ENCODE measurements around the gene CD300A.

Gene CD300A

DNA sequence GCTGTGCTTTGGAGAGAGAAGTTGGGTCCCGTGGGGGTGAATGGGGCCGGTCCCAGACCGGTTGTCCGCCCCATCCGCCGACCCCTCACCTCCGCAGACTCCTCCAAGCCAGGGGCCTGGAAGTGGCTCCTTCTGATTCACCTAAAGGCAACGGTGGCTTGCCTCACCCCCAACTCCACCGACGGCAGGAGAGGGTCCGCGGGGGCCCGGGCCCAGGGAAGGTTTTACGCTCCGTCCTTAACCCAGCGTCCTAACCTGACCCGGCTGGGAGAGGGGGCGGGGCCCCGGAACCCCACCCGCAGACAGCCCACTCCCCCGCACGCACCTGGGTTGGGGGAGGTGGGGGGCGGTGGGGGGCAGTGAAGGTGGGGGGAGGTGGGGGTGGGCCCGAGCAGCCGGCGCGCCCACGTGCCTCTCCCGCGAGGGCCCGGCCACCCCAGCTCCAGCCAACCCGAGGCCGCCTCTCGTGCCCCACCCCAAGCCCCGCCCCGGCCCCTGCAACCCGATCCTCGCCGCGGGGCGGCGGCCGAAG is 12.7 kb upstream of the CD300A start:
- no peak overlapping the region for H3K27ac ChIP-seq (ENCODE audit: poor library complexity, severe bottlenecking)
- peaks cover 4% of the 10 kb centered on the region for H3K27me3 ChIP-seq (ENCODE audit: insufficient read depth, poor library complexity, severe bottlenecking)
- H3K36me3 ChIP-seq (ENCODE audit: low read depth), result no peaks in the 10 kb centered on the region
- H3K9me3 ChIP-seq (ENCODE audit: severe bottlenecking), result no peaks in the 10 kb centered on the region
- peak overlapping the region; percentile 25 for H3K4me3 ChIP-seq (ENCODE audit: severe bottlenecking)
- H3K4me1 ChIP-seq (ENCODE audit: insufficient read depth, poor library complexity, severe bottlenecking), result no peaks in the 10 kb centered on the region
- DNase-seq (ENCODE audit: low spot score) (no peak), ATAC-seq (ENCODE audit: low read depth) (peak; percentile 96)
- TF ChIP-seq, protein P1, sequence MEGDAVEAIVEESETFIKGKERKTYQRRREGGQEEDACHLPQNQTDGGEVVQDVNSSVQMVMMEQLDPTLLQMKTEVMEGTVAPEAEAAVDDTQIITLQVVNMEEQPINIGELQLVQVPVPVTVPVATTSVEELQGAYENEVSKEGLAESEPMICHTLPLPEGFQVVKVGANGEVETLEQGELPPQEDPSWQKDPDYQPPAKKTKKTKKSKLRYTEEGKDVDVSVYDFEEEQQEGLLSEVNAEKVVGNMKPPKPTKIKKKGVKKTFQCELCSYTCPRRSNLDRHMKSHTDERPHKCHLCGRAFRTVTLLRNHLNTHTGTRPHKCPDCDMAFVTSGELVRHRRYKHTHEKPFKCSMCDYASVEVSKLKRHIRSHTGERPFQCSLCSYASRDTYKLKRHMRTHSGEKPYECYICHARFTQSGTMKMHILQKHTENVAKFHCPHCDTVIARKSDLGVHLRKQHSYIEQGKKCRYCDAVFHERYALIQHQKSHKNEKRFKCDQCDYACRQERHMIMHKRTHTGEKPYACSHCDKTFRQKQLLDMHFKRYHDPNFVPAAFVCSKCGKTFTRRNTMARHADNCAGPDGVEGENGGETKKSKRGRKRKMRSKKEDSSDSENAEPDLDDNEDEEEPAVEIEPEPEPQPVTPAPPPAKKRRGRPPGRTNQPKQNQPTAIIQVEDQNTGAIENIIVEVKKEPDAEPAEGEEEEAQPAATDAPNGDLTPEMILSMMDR (IDR thresholded peaks at IDR 0.05; ENCODE audit: poor library complexity, severe bottlenecking), result no peak

DNA sequence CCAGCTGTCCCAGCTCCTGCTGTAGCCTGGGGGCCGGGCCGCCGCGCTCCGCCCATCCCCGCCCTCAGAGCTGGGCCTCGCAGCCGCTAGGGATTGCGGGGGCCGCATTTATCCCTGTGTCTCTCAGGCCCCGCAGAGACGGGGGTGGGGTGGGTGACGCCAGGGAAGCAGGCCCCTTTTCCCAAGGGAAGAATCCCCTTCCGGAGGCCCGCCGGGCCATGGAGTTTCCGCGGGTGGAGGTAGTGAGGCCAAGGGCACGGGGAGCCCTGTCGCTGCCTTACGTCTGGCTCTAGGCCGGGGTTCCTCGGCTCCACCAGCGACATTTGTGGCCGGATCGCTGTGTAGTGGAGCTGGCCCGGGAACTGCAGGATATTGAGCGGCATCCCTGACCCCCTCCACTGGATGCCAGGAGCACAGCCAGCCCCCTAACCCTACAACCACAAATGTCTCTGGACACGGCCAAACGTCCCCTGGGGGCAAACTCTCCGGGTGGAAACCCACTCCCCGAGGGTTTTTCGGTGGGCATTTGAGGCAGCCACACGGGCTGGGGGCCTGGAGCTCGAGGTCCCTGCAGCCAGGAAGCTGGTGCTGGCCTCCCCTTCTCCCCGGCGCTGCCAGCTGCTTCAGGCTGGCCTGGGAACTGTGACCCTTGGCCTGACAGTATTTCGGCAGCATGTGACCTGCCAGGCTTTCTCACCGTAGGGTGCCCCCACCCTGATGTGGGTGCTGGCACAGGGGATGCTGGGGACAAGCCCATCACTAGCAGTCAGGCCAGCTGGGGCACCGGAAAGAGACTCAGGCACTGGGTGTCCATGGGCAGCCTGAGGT is 12.0 kb upstream of the CD300A start:
- ATAC-seq (ENCODE audit: low read depth) (peak; percentile 36), DNase-seq (ENCODE audit: low spot score) (no peak)
- Histone ChIP-seq H3K27me3 (ENCODE audit: insufficient read depth, poor library complexity, severe bottlenecking) (peaks cover 4% of the 10 kb centered on the region), H3K27ac (ENCODE audit: poor library complexity, severe bottlenecking) (no peak overlapping the region), H3K4me1 (ENCODE audit: insufficient read depth, poor library complexity, severe bottlenecking) (no peaks in the 10 kb centered on the region), H3K4me3 (ENCODE audit: severe bottlenecking) (peak overlapping the region; percentile 25), H3K9me3 (ENCODE audit: severe bottlenecking) (no peaks in the 10 kb centered on the region), H3K36me3 (ENCODE audit: low read depth) (no peaks in the 10 kb centered on the region)
- TF ChIP-seq, protein P1 (IDR thresholded peaks at IDR 0.05; ENCODE audit: poor library complexity, severe bottlenecking), result no peak

DNA sequence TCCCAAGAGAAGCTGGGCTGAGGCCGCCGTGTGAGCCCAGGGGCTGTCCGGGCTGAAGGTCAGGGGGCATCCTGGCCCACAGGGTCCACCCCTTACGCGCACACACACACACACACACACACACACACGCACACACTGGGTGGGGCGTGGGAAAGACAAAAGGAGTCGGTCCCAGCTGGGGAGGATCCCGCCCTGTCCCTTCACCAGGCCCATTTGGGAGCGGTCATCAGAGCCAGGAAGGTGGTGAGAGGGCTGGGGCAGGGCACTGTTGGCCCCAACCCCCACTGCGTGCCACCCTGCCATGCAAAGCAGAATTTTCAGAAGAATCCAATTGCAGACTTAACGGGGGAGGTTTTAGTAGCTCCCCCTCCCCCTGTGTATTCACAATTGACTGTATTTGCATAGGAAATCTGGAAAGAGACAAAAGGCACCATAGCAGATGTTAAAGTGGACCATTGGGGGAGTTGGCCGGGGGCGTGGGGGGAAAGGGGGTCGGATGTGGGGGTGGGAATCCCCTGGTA is 11.3 kb upstream of the CD300A start:
- ATAC-seq (ENCODE audit: low read depth) (no peak), DNase-seq (ENCODE audit: low spot score) (no peak)
- H3K27ac ChIP-seq (ENCODE audit: poor library complexity, severe bottlenecking), result no peak overlapping the region
- H3K9me3 ChIP-seq (ENCODE audit: severe bottlenecking), result no peaks in the 10 kb centered on the region
- peaks cover 4% of the 10 kb centered on the region for H3K27me3 ChIP-seq (ENCODE audit: insufficient read depth, poor library complexity, severe bottlenecking)
- TF ChIP-seq, protein P1 (IDR thresholded peaks at IDR 0.05; ENCODE audit: poor library complexity, severe bottlenecking), result no peak
- no peaks in the 10 kb centered on the region for H3K4me1 ChIP-seq (ENCODE audit: insufficient read depth, poor library complexity, severe bottlenecking)
- no peak overlapping the region for H3K4me3 ChIP-seq (ENCODE audit: severe bottlenecking)
- no peaks in the 10 kb centered on the region for H3K36me3 ChIP-seq (ENCODE audit: low read depth)

DNA sequence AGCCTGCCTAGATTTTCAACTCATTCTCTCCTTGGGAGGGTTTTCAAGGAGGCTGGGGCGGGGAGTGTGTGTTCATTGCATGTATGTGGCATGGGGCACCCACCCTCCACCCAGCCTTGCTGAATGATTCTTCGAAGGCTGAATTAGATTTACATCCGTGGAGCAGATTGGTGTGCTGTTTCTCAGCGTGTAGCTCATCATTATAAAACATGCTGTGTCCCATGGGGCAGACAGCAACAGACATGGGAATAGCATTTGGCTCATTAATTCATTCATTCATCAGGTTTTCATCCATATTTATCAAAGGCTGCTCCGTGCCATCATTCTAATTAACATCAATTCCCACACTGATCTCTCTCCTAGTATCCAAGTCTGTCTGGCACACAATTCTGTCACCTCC is 10.6 kb upstream of the CD300A start:
- Histone ChIP-seq H3K36me3 (ENCODE audit: low read depth) (no peaks in the 10 kb centered on the region), H3K27ac (ENCODE audit: poor library complexity, severe bottlenecking) (no peak overlapping the region), H3K4me1 (ENCODE audit: insufficient read depth, poor library complexity, severe bottlenecking) (no peaks in the 10 kb centered on the region), H3K4me3 (ENCODE audit: severe bottlenecking) (no peak overlapping the region), H3K9me3 (ENCODE audit: severe bottlenecking) (no peaks in the 10 kb centered on the region), H3K27me3 (ENCODE audit: insufficient read depth, poor library complexity, severe bottlenecking) (peaks cover 4% of the 10 kb centered on the region)
- DNase-seq (ENCODE audit: low spot score) (no peak), ATAC-seq (ENCODE audit: low read depth) (no peak)
- TF ChIP-seq, protein P1 (IDR thresholded peaks at IDR 0.05; ENCODE audit: poor library complexity, severe bottlenecking), result no peak

Data from RWPE2 (cell line).